Testis (tissue), 3 donors: ENCODE results near the gene DYNLRB1. TPM values are rescaled to one million over a fixed set of nuclear protein-coding genes. Genes with fewer than 3 reads are reported as not detected.

Experiments used
- DNase-seq: peaks from one replicate; pipeline ENCODE4 v3.0.0-alpha.2; 2019
- H3K27ac ChIP-seq, 2 donors: fragments of 200-600 bp; sonication (generic); one replicate each; pipeline ENCODE4 v1.5.1; 2019
- H3K27me3 ChIP-seq: fragments of 200-600 bp; sonication (generic); one replicate; pipeline ENCODE4 v1.5.1; 2019
- H3K36me3 ChIP-seq: fragments of 200-600 bp; sonication (generic); one replicate; pipeline ENCODE4 v1.5.1; 2017; ENCODE audit warnings: low read depth; ENCODE audit errors: missing control alignments
- H3K4me1 ChIP-seq: fragments of 200-600 bp; sonication (generic); one replicate; pipeline ENCODE4 v1.5.1; 2019
- H3K4me3 ChIP-seq, 2 donors: fragments of 200-600 bp; sonication (generic); one replicate each; pipeline ENCODE4 v1.5.1; 2017 to 2019
- H3K9me3 ChIP-seq: fragments of 200-600 bp; sonication (generic); one replicate; pipeline ENCODE4 v1.5.1; 2017
- POLR2A ChIP-seq: fragments of 450-650 bp; IDR thresholded peaks from one replicate; pipeline ENCODE4 v1.6.1; 2017; ENCODE audit warnings: antibody characterized with exemption, mild to moderate bottlenecking, moderate library complexity
- WGBS, 2 donors: methylation state at CpG; one replicate each; pipeline ENCODE4 v1.1.5; 2018; 5-methylcytosine and 5-hydroxymethylcytosine counted together
- intact Hi-C: fragments of 100-400 bp; cut with DNase I; formaldehyde crosslinking; loops from one replicate; pipeline ENCODE4 v1.15.1; 2023; ENCODE audit warnings: low total_unique reads
- polyA plus RNA-seq: library from polyadenylated mRNA; stranded (reverse); fragments of 350-450 nt; fragmentation: Illumina TruSeq; extraction: RNeasy Lipid Tissue Mini Kit (QIAGEN cat#74804); gene quantifications from one replicate; pipeline ENCODE4 v1.2.3, GENCODE V29; 2014; ENCODE audit warnings: low read depth, low replicate concordance; ENCODE audit not compliant: insufficient read depth
- small RNA-seq, 2 donors: library from RNA; depleted of rRNA; stranded (forward); fragments of <200 nt; gene quantifications; one replicate each; pipeline ENCODE3, GENCODE V24; 2016
- total RNA-seq, 2 donors: library from RNA; depleted of rRNA; stranded (reverse); fragments of >200 nt; gene quantifications; one replicate each; pipeline ENCODE4 v1.2.3, GENCODE V29; 2016
- TF ChIP-seq, protein P1 (sequence below), 3 experiments: fragments of 450-650 bp in 2 of 3; fragments of 200-600 bp in 1 of 3; sonication (generic) in 1 of 3; IDR thresholded peaks; one replicate each; pipeline ENCODE4 v1.5.1; 2016 to 2019; ENCODE audit warnings: antibody characterized with exemption in 3 of 3, mild to moderate bottlenecking in 2 of 3, moderate library complexity in 1 of 3

Gene DYNLRB1
- total and polyA plus RNA-seq, 3 donors from 2014 or later = 97.6 to 155 (median 128) TPM

DNA sequence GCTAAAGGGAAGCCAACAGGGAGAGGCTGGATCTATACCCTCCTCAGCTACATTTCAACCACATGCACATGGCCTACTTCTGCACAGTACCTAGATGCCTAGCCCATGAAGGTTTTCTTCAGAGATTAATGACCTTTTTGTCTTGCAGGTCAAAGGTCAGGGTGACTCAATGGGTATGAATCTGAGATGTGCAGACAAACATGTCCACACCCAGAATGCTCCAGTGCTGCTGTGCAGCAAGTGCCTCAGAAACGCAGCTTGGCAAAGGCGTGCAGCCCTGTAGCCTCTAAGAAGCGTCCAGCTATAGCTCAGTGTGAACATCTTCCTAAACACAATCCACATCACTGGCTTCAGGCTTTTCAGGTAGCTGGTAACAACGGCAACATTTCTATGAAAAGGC, 66.7 kb downstream of the DYNLRB1 start:
- 95 to 96% methylated on average over 4 of the region's 4 CpGs for WGBS, 2 donors
- Histone ChIP-seq H3K36me3 (no peaks in the 10 kb centered on the region), H3K27me3 (no peaks in the 10 kb centered on the region), H3K27ac (no peak overlapping the region), H3K4me3 (no peak overlapping the region), H3K4me1 (peaks cover 15% of the 10 kb centered on the region), H3K9me3 (no peaks in the 10 kb centered on the region)
- intact Hi-C loops = no loop called here
- DNase-seq = peak; percentile 4
- TF ChIP-seq, protein P1, sequence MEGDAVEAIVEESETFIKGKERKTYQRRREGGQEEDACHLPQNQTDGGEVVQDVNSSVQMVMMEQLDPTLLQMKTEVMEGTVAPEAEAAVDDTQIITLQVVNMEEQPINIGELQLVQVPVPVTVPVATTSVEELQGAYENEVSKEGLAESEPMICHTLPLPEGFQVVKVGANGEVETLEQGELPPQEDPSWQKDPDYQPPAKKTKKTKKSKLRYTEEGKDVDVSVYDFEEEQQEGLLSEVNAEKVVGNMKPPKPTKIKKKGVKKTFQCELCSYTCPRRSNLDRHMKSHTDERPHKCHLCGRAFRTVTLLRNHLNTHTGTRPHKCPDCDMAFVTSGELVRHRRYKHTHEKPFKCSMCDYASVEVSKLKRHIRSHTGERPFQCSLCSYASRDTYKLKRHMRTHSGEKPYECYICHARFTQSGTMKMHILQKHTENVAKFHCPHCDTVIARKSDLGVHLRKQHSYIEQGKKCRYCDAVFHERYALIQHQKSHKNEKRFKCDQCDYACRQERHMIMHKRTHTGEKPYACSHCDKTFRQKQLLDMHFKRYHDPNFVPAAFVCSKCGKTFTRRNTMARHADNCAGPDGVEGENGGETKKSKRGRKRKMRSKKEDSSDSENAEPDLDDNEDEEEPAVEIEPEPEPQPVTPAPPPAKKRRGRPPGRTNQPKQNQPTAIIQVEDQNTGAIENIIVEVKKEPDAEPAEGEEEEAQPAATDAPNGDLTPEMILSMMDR (IDR thresholded peaks at IDR 0.05) = no peak
- TF ChIP-seq POLR2A = no peak

DNA sequence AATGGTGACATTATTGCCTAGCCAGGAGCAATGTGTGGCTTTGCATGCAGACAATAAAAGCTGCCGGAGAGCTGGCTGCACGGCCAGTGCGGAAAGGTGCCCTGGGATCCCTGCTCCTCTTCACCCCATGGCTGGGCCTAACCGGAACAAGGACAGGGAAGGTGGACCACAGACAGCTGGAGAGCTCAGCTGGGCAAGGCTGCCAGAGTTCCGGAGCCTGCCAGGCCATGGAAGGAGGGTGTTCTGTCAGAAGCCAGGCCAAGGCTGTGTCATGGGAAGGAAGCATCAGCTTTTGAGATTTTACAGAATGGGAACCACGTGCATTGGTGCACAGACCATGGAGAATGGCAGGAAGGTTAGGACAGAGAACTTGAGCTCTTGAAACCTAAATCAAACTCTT, 67.3 kb downstream of the DYNLRB1 start:
- H3K27me3 ChIP-seq = no peaks in the 10 kb centered on the region
- no peak overlapping the region for H3K4me3 ChIP-seq
- no peak overlapping the region for H3K27ac ChIP-seq
- TF ChIP-seq POLR2A = no peak
- TF ChIP-seq, protein P1 (IDR thresholded peaks at IDR 0.05) = no peak
- 87 to 91% methylated on average over 5 to 6 of the region's 6 CpGs for WGBS, 2 donors
- no peaks in the 10 kb centered on the region for H3K36me3 ChIP-seq
- no peaks in the 10 kb centered on the region for H3K9me3 ChIP-seq
- intact Hi-C loops = no loop called here
- peak; percentile 9 for DNase-seq
- H3K4me1 ChIP-seq = peaks cover 12% of the 10 kb centered on the region

DNA sequence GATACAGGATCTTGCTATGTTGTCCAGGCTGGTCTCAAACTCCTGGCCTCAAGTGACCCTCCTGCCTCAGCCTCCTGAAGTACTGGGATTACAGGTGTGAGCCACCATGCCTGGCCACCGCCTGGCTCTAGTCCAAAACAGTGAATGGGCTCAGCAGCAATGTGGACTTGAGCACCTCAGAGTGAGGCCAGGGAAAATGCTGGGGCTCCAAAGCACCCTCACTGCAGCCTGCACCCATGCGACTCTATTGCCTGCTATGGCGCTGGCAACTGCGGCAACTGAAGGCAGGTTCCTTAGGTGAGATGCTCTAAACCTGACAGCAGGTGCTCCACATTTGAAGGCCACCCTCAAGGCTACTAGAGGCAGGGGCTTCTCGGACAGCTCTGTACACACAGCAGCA, 68.8 kb downstream of the DYNLRB1 start:
- Histone ChIP-seq H3K36me3 (no peaks in the 10 kb centered on the region), H3K4me1 (peaks cover 7% of the 10 kb centered on the region), H3K27me3 (no peaks in the 10 kb centered on the region), H3K4me3 (no peak overlapping the region), H3K27ac (no peak overlapping the region), H3K9me3 (no peaks in the 10 kb centered on the region)
- intact Hi-C loops = no loop called here
- WGBS, 2 donors = 92 to 93% methylated on average over 5 of the region's 5 CpGs
- DNase-seq = peak; percentile 13
- TF ChIP-seq POLR2A = no peak
- TF ChIP-seq, protein P1 (IDR thresholded peaks at IDR 0.05) = no peak

DNA sequence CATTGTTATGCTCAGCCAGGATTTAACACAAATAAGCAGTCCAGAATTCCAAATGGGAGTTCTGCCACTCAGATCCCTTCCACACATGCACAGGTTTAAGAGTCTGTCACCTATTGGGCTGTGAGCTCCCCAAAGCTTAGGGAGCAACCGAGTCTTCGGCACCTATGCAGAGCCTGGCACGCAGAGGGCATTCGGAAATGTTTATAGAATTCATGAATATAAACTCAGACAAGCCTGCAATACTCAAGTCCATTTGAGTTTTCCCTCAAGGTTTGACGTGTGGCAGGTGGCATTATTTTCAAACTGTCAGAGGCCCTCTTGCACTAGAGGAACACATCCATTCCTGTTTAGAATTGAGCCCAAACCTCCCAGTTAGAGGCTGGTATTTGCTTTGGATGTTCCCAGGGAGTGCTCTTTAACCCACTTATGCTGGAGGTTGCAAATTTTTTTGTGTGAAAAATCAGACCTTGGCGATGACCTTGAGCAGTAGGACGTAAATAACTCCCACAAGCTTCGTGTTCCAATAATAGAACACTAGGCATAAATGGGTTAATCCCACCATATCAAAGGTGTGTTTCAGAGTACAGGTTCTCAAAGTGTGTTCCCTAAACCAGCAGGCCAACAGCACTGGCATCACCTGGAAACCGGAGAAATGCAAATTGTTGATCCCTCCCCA, 70.4 kb downstream of the DYNLRB1 start:
- no peak overlapping the region for H3K4me3 ChIP-seq
- H3K4me1 ChIP-seq = peaks cover 7% of the 10 kb centered on the region
- WGBS, 2 donors = 74 to 87% methylated on average over 9 of the region's 9 CpGs
- no peaks in the 10 kb centered on the region for H3K9me3 ChIP-seq
- no peak for TF ChIP-seq POLR2A
- TF ChIP-seq, protein P1 (IDR thresholded peaks at IDR 0.05) = no peak
- intact Hi-C loops = no loop called here
- no peaks in the 10 kb centered on the region for H3K36me3 ChIP-seq
- H3K27ac ChIP-seq = no peak overlapping the region
- peak; percentile 10 for DNase-seq
- H3K27me3 ChIP-seq = no peaks in the 10 kb centered on the region

Small RNA genes within 50 kb of the gene (small RNA-seq; reads per million reads assigned to genes)
- gene RF00019 = 0 reads per million in 2 donors

Other genes with a start within 250 kb of the DYNLRB1 start
- gene AHCY, start 213.1 kb upstream of the DYNLRB1 start, total RNA-seq = 100 to 1,000 TPM; 127 to 178 TPM
- gene AHCY, start 213.1 kb upstream of the DYNLRB1 start, polyA plus RNA-seq = 237 TPM
- gene ITCH, start 153.1 kb upstream of the DYNLRB1 start, total RNA-seq = 100 to 1,000 TPM in 1 of 2 donors, 10 to 100 TPM in 1; 88.1 to 107 TPM
- gene ITCH, start 153.1 kb upstream of the DYNLRB1 start, polyA plus RNA-seq = 75.4 TPM
- 100 to 1,000 TPM in 1 of 2 donors, 10 to 100 TPM in 1; 100.0 to 104 TPM for gene MAP1LC3A, start 42.3 kb downstream of the DYNLRB1 start, total RNA-seq
- gene MAP1LC3A, start 42.3 kb downstream of the DYNLRB1 start, polyA plus RNA-seq = 62.9 TPM
- 10 to 100 TPM; 35.0 to 35.7 TPM for gene PIGU, start 160.7 kb downstream of the DYNLRB1 start, total RNA-seq
- gene PIGU, start 160.7 kb downstream of the DYNLRB1 start, polyA plus RNA-seq = 48.9 TPM
- gene TP53INP2, start 187.9 kb downstream of the DYNLRB1 start, total RNA-seq = 10 to 100 TPM; 35.3 to 59.9 TPM
- gene TP53INP2, start 187.9 kb downstream of the DYNLRB1 start, polyA plus RNA-seq = 39.9 TPM